Measurements from ENCODE around the gene RGS18.

DNA sequence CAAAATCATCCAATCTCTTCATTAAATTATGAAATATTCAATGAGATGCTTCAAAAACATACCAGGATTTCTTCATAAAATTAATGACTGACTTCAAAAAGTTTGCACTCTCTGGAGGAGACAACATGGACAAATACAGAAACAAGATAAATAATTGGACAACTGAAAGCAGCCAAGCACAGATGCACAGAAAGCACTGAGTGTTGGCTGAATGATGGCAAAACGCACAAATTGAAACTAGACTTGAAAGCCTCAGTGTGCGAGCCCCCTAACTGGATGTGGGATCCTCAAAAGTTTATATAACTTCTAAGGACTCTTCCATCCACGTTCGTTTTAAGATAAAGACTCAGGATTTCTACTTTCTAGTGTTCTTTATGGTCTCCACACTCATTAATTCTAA lies 27.9 kb downstream of the RGS18 start:
- TF ChIP-seq TAF1 (IDR thresholded peaks at IDR 0.05; ENCODE audit: low read depth, low read length) (no peak), POLR2A (IDR thresholded peaks at IDR 0.05; ENCODE audit: low read depth, low read length) (no peak), POLR2AphosphoS5 (IDR thresholded peaks at IDR 0.05; ENCODE audit: low read depth, low read length) (no peak), SPI1 (IDR thresholded peaks at IDR 0.05; ENCODE audit: low read depth, low read length) (no peak), POU2F2 (IDR thresholded peaks at IDR 0.05; ENCODE audit: low read depth, low read length) (no peak), PAX5 (IDR thresholded peaks at IDR 0.05; ENCODE audit: insufficient read depth, low read length, severe bottlenecking) (no peak)
